Measurements from ENCODE around the gene ABI1.
"Not testable (repeated sequence)": the region's sequence is repeated elsewhere in the genome, so short reads cannot be mapped to it uniquely, and the experiment has no call there.

Gene ABI1

DNA sequence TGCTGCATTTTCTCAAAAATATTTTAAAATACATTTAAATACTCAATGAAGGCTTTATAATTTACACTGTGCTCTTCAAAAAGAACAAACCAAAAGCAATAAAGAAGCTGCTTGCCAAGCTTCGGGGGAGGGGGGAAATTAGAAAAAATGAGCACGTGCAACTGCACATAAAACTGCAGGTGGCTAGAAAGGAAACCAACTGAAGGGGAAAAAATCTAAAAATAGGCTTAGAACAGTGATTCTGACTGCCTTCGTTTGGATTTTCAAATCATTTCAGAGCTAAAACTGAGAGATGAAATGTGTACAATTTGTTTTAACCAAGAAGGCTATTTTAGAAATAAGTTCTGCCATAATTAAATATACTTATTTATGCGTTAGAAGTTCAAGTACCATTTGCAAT lies 61.4 kb downstream of the ABI1 start:
- H3K27me3 Mint-ChIP-seq (ENCODE audit: low read depth), result no peaks in the 10 kb centered on the region
- no peak overlapping the region for H3K4me3 Mint-ChIP-seq
- H3K4me1 Mint-ChIP-seq, result no peaks in the 10 kb centered on the region
- TF ChIP-seq, protein P1, sequence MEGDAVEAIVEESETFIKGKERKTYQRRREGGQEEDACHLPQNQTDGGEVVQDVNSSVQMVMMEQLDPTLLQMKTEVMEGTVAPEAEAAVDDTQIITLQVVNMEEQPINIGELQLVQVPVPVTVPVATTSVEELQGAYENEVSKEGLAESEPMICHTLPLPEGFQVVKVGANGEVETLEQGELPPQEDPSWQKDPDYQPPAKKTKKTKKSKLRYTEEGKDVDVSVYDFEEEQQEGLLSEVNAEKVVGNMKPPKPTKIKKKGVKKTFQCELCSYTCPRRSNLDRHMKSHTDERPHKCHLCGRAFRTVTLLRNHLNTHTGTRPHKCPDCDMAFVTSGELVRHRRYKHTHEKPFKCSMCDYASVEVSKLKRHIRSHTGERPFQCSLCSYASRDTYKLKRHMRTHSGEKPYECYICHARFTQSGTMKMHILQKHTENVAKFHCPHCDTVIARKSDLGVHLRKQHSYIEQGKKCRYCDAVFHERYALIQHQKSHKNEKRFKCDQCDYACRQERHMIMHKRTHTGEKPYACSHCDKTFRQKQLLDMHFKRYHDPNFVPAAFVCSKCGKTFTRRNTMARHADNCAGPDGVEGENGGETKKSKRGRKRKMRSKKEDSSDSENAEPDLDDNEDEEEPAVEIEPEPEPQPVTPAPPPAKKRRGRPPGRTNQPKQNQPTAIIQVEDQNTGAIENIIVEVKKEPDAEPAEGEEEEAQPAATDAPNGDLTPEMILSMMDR (IDR thresholded peaks at IDR 0.05; ENCODE audit: unreplicated experiment in 3 of 3), result no peak
- H3K36me3 Mint-ChIP-seq (ENCODE audit: low read depth), result peaks cover 28% of the 10 kb centered on the region
- H3K9me3 Mint-ChIP-seq, result peaks cover 26% of the 10 kb centered on the region
- no peak overlapping the region for H3K27ac Mint-ChIP-seq

DNA sequence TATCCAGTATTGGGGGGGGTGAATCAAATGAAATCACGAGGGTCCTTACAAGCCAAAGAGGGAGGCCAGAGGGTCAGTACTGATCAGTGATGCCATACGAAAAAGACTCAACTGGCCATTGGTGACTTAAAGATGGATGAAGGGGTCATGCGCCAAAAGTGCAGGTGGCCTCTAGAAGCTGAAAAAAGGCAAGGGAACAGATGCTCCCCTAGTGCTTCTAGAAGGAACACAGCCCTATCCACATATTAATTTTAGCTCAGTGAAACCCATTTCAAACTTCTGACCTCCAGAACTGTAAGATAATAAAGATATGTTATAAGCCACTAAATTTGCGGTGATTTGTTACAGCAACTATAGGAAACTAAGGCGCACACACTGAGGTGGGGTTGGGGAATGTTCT lies 62.5 kb downstream of the ABI1 start:
- Mint-ChIP-seq H3K9me3 (peaks cover 28% of the 10 kb centered on the region), H3K27me3 (ENCODE audit: low read depth) (no peaks in the 10 kb centered on the region), H3K27ac (no peak overlapping the region), H3K4me3 (no peak overlapping the region), H3K36me3 (ENCODE audit: low read depth) (peaks cover 28% of the 10 kb centered on the region), H3K4me1 (no peaks in the 10 kb centered on the region)
- TF ChIP-seq, protein P1 (IDR thresholded peaks at IDR 0.05; ENCODE audit: unreplicated experiment in 3 of 3), result no peak

DNA sequence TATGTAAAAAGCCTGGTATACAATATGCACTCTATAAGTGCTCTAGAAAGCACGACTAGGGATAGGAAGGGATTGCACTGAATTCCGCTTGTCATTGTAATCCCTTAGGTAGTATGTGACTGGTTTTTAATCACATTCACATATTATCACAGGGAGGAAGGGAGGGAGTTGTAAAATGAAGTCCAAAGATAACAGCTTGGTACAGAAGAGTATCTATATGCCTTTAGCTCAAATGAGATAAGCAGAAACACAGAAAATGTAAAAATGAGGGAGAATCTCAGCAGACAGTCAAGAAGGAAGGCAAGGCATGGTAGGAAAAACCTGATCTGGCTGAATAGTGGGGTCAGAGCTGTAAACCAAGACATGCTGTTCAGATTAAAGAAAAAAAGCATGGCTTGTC lies 63.4 kb downstream of the ABI1 start:
- Mint-ChIP-seq H3K9me3 (peaks cover 28% of the 10 kb centered on the region), H3K27me3 (ENCODE audit: low read depth) (no peaks in the 10 kb centered on the region), H3K4me1 (no peaks in the 10 kb centered on the region), H3K36me3 (ENCODE audit: low read depth) (peaks cover 32% of the 10 kb centered on the region), H3K27ac (no peak overlapping the region), H3K4me3 (no peak overlapping the region)
- TF ChIP-seq, protein P1 (IDR thresholded peaks at IDR 0.05; ENCODE audit: unreplicated experiment in 3 of 3), result no peak

DNA sequence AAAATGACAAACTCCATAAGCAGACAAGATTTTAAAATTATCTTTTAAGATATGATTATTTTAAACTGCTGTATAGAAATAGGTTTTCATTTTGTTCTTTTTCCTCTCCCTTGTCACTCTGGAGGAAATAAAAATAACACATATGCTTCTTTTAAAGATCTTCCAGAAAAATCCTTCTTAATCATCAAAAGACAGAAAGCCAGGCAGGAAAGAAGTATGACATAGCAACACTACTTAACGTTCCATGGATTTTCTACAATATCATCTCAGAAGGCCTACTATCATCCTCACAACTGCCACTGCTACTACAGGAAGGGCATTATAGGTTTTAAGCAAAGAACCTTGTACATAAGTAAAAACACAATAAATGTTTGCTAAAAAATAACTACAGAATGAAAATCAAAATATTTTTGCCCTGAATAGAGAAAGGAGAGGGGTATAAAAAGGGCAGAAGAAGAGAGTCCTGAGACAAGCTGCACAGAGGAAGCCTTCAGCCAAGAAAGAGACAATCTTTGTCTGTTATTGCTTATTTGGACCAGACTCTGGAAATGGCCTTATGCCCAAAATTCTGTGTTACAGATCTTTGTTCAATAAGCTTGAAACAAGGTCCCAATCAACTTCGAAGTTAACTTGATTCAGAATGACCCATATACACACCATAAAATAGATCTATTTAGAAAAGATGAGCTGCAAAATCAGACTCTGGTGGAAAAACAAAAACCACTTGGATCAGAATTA lies 67.8 kb downstream of the ABI1 start:
- H3K27me3 Mint-ChIP-seq (ENCODE audit: low read depth), result no peaks in the 10 kb centered on the region
- H3K27ac Mint-ChIP-seq, result peak overlapping the region in 1 of 3 experiments; percentile 45
- peaks cover 39% of the 10 kb centered on the region for H3K36me3 Mint-ChIP-seq (ENCODE audit: low read depth)
- TF ChIP-seq, protein P1 (IDR thresholded peaks at IDR 0.05; ENCODE audit: unreplicated experiment in 3 of 3), result no peak
- no peak overlapping the region for H3K4me3 Mint-ChIP-seq
- peaks cover 38% of the 10 kb centered on the region for H3K9me3 Mint-ChIP-seq
- H3K4me1 Mint-ChIP-seq, result no peaks in the 10 kb centered on the region

DNA sequence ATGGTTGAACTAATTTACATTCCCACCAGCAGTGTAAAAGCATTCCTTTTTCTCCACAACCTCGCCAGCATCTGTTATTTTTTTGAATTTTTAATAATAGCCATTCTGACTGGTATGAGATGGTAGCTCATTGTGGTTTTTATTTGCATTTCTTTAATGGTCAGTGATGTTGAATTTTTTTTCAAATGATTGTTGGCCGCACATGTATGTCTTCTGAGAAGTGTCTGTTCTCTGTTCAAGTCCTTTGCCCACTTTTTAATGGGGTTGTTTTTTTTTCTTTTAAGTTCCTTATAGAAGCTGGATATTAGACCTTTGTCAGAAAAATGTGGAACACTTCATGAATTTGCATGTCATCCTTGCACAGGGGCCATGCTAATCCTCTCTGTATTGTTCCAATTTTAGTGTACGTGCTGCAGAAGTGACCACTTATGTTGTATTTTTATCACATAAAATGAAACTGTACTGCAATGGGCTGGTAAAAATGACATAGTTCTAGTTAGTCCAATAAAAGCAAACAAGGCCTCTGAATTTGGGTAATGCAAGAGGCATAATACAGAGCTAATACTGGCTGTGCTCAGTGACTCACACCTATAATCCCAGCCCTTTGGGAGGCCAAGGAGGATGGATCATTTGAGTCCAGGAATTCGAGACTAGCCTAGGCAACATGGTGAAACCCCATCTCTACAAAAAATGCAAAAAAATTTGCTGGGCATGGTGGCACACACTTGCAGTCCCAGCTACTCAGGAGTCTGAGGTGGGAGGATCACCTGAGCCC lies 70.3 kb downstream of the ABI1 start:
- H3K36me3 Mint-ChIP-seq (ENCODE audit: low read depth), result peaks cover 34% of the 10 kb centered on the region
- no peaks in the 10 kb centered on the region for H3K27me3 Mint-ChIP-seq (ENCODE audit: low read depth)
- TF ChIP-seq, protein P1 (IDR thresholded peaks at IDR 0.05; ENCODE audit: unreplicated experiment in 3 of 3), result no peak
- peaks cover 23% of the 10 kb centered on the region for H3K9me3 Mint-ChIP-seq
- no peaks in the 10 kb centered on the region for H3K4me1 Mint-ChIP-seq
- H3K27ac Mint-ChIP-seq, result no peak overlapping the region
- no peak overlapping the region for H3K4me3 Mint-ChIP-seq

DNA sequence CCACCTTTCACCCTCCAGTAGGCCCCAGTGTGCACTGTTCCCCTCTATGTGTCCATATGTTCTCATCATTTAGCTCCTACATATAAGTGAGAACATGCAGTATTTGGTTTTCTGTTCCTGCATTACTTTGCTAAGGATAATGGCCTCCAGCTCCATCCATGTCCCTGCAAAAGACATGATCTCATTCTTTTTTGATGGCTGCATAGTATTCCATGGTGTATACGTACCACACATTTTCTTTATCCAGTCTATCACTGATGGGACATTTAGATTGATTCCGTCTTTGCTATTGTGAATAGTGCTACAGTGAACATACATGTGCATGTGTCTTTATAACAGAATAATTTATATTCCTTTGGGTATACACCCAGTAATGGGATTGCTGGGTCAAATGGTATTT lies 71.0 kb downstream of the ABI1 start:
- H3K27ac Mint-ChIP-seq; H3K27me3 Mint-ChIP-seq (ENCODE audit: low read depth); H3K4me3 Mint-ChIP-seq; H3K4me1 Mint-ChIP-seq: not testable (repeated sequence)
- peaks cover 29% of the 10 kb centered on the region for H3K36me3 Mint-ChIP-seq (ENCODE audit: low read depth)
- peaks cover 17% of the 10 kb centered on the region for H3K9me3 Mint-ChIP-seq
